Loucy (cell line): ENCODE data around the gene ERMAP.
"Not testable (repeated sequence)": the region's sequence is repeated elsewhere in the genome, so short reads cannot be mapped to it uniquely, and the experiment has no call there.

Experiments
- EZH2phosphoT487 ChIP-seq: fragments of 200-600 bp; IDR thresholded peaks from 2 replicates; pipeline ENCODE4 v1.6.1; 2018; ENCODE audit warnings: antibody characterized with exemption, mild to moderate bottlenecking, moderate library complexity, borderline replicate concordance
- TF ChIP-seq, protein P1 (sequence below): fragments of 200-600 bp; sonication (generic); conservative IDR thresholded peaks from 2 replicates; pipeline ENCODE4 v1.5.1; 2014; ENCODE audit warnings: mild to moderate bottlenecking, antibody characterized with exemption, low read length

DNA sequence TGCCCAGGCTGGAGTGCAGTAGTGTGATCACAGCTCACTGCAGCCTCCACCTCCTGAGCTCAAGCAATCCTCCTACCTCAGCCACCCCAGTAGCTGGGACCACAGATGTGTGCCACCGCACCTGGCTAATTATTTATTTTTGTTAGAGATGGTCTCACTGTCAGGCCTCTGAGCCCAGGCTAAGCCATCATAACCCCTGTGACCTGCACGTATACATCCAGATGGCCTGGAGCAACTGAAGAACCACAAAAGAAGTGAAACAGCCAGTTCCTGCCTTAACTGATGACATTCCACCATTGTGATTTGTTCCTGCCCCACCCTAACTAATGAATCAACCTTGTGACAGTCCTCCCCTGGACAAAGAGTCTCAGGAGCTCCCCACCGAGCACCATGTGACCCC lies 39.6 kb downstream of the ERMAP start:
- TF ChIP-seq, protein P1, sequence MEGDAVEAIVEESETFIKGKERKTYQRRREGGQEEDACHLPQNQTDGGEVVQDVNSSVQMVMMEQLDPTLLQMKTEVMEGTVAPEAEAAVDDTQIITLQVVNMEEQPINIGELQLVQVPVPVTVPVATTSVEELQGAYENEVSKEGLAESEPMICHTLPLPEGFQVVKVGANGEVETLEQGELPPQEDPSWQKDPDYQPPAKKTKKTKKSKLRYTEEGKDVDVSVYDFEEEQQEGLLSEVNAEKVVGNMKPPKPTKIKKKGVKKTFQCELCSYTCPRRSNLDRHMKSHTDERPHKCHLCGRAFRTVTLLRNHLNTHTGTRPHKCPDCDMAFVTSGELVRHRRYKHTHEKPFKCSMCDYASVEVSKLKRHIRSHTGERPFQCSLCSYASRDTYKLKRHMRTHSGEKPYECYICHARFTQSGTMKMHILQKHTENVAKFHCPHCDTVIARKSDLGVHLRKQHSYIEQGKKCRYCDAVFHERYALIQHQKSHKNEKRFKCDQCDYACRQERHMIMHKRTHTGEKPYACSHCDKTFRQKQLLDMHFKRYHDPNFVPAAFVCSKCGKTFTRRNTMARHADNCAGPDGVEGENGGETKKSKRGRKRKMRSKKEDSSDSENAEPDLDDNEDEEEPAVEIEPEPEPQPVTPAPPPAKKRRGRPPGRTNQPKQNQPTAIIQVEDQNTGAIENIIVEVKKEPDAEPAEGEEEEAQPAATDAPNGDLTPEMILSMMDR, result not testable (repeated sequence)
- TF ChIP-seq EZH2phosphoT487, result not testable (repeated sequence)
